SK-N-SH (cell line): ENCODE measurements around the gene PLD4. TPM values are rescaled to one million over a fixed set of nuclear protein-coding genes. Genes with fewer than 3 reads are reported as not detected.

Source experiments
- CTCF ChIA-PET: fragments of 300-600, 350-600 bp; formaldehyde crosslinking; extraction: SDS; loops from one replicate; lab custom pipeline; 2021; lab: Yijun Ruan, JAX
- POLR2A ChIA-PET: fragments of 350-600 bp; sonication (Branson Sonifier 250); formaldehyde crosslinking; extraction: SDS; loops from one replicate; lab custom pipeline; 2020; ENCODE audit warnings: antibody characterized with exemption, inconsistent platforms; lab: Yijun Ruan, JAX
- DNase-seq: peaks from one replicate; pipeline ENCODE4 v3.0.0; 2012
- H2AFZ ChIP-seq: fragments of 200-600 bp; sonication (generic); 2 replicates; pipeline ENCODE4 v1.8.1; 2016; ENCODE audit warnings: antibody characterized with exemption, mild to moderate bottlenecking, low read depth
- H3F3A ChIP-seq: fragments of 200-600 bp; sonication (generic); replicated peaks from 2 replicates; pipeline ENCODE3; 2016; ENCODE audit warnings: antibody characterized with exemption, mild to moderate bottlenecking; ENCODE audit not compliant: insufficient read depth
- H3K27ac ChIP-seq, 2 experiments: fragments of 200-500 bp in 1 of 2; fragments of 200-600 bp in 1 of 2; sonication (Bioruptor generic) in 1 of 2; sonication (generic), shearing (Covaris generic) in 1 of 2; 2 replicates each; pipeline versions ENCODE4 v1.5.1 to v1.6.1; 2014 to 2016; ENCODE audit warnings: low read depth in 2 of 2, inconsistent platforms in 1 of 2, low read length in 1 of 2, mild to moderate bottlenecking in 1 of 2, mixed read lengths in 1 of 2
- H3K27me3 ChIP-seq: fragments of 200-600 bp; sonication (generic), shearing (Covaris generic); 2 replicates; pipeline ENCODE4 v1.6.1; 2016; ENCODE audit warnings: mixed run types; ENCODE audit not compliant: insufficient read depth
- H3K36me3 ChIP-seq, 2 experiments: fragments of 200-500 bp in 1 of 2; fragments of 200-600 bp in 1 of 2; sonication (Bioruptor generic) in 1 of 2; sonication (generic) in 1 of 2; replicated peaks in 1 of 2; 2 replicates each; pipeline versions ENCODE3 to v1.5.1; 2014 to 2016; ENCODE audit warnings: low read length in 1 of 2, mild to moderate bottlenecking in 1 of 2; ENCODE audit not compliant: insufficient read depth in 2 of 2, control insufficient read depth in 1 of 2
- H3K4me1 ChIP-seq, 2 experiments: fragments of 200-500 bp in 1 of 2; fragments of 200-600 bp in 1 of 2; sonication (Bioruptor generic) in 1 of 2; sonication (generic), shearing (Covaris generic) in 1 of 2; 2 replicates each; pipeline versions ENCODE4 v1.5.1 to v1.6.1; 2014 to 2016; ENCODE audit warnings: low read depth in 1 of 2, low read length in 1 of 2, mixed run types in 1 of 2; ENCODE audit not compliant: insufficient read depth in 2 of 2, control insufficient read depth in 1 of 2
- H3K4me2 ChIP-seq: fragments of 200-600 bp; sonication (generic), shearing (Covaris generic); 2 replicates; pipeline ENCODE4 v1.6.1; 2017; ENCODE audit warnings: mixed run types
- H3K4me3 ChIP-seq, 2 experiments: fragments of 200-500 bp in 1 of 2; fragments of 200-600 bp in 1 of 2; sonication (Bioruptor generic) in 1 of 2; sonication (generic), shearing (Covaris generic) in 1 of 2; 2 replicates each; pipeline versions ENCODE4 v1.5.1 to v1.8.1; 2014 to 2016; ENCODE audit warnings: low read depth in 2 of 2, inconsistent platforms in 1 of 2, low read length in 1 of 2, mild to moderate bottlenecking in 1 of 2, mixed read lengths in 1 of 2, moderate library complexity in 1 of 2
- H3K79me2 ChIP-seq: fragments of 200-600 bp; sonication (generic); 2 replicates; pipeline ENCODE4 v1.8.1; 2017; ENCODE audit warnings: mild to moderate bottlenecking; ENCODE audit not compliant: insufficient read depth
- H3K9ac ChIP-seq: fragments of 200-600 bp; sonication (generic); 2 replicates; pipeline ENCODE4 v1.6.1; 2017; ENCODE audit warnings: mixed run types
- H3K9me2 ChIP-seq: fragments of 200-600 bp; sonication (generic); 2 replicates; pipeline ENCODE4 v1.6.1; 2017; ENCODE audit warnings: mixed run types
- H3K9me3 ChIP-seq: fragments of 200-600 bp; sonication (generic); 2 replicates; pipeline ENCODE4 v1.6.1; 2017; ENCODE audit warnings: mixed run types, mild to moderate bottlenecking, moderate library complexity
- H4K20me1 ChIP-seq: fragments of 200-600 bp; sonication (generic); 2 replicates; pipeline ENCODE4 v1.6.1; 2017; ENCODE audit warnings: mild to moderate bottlenecking, mixed run types; ENCODE audit not compliant: insufficient read depth
- ELF1 ChIP-seq: IDR thresholded peaks from 2 replicates; pipeline ENCODE4 v1.4.0; 2012
- EP300 ChIP-seq, 2 experiments: IDR thresholded peaks; 2 replicates each; pipeline versions ENCODE4 v1.4.0 to v1.6.1; 2012; ENCODE audit warnings: borderline replicate concordance in 1 of 2, low read depth in 1 of 2, low read length in 1 of 2
- FOSL2 ChIP-seq: IDR thresholded peaks from 2 replicates; pipeline ENCODE4 v1.4.0; 2012; ENCODE audit warnings: low read depth, mild to moderate bottlenecking, moderate library complexity, borderline replicate concordance
- FOXJ3 ChIP-seq: sonication (generic); formaldehyde crosslinking; IDR thresholded peaks from 2 replicates; pipeline ENCODE4 v1.5.1; 2020; ENCODE audit warnings: mild to moderate bottlenecking, missing genetic modification reagents
- FOXM1 ChIP-seq: IDR thresholded peaks from 2 replicates; pipeline ENCODE4 v1.4.0; 2012; ENCODE audit warnings: low read depth, mild to moderate bottlenecking
- GABPA ChIP-seq: IDR thresholded peaks from 2 replicates; pipeline ENCODE4 v1.4.0; 2012; ENCODE audit warnings: low read depth, mild to moderate bottlenecking
- GATA2 ChIP-seq: sonication (generic); formaldehyde crosslinking; IDR thresholded peaks from 2 replicates; pipeline ENCODE4 v1.5.0; 2020; ENCODE audit warnings: mild to moderate bottlenecking, missing genetic modification reagents
- JUND ChIP-seq: IDR thresholded peaks from 2 replicates; pipeline ENCODE4 v1.4.0; 2012
- MXI1 ChIP-seq: IDR thresholded peaks from 2 replicates; pipeline ENCODE4 v1.6.1; 2012; ENCODE audit warnings: mild to moderate bottlenecking, low read depth, low read length, improper control_type of control experiment
- RAD21 ChIP-seq: IDR thresholded peaks from 2 replicates; pipeline ENCODE4 v1.6.1; 2012; ENCODE audit warnings: mild to moderate bottlenecking, low read length
- SIN3A ChIP-seq: IDR thresholded peaks from 2 replicates; pipeline ENCODE4 v1.6.1; 2012; ENCODE audit warnings: low read depth, mild to moderate bottlenecking, low read length, moderate library complexity, borderline replicate concordance
- SMC3 ChIP-seq: IDR thresholded peaks from 2 replicates; pipeline ENCODE4 v1.6.1; 2012; ENCODE audit warnings: low read depth, low read length, improper control_type of control experiment
- TAF1 ChIP-seq: IDR thresholded peaks from 2 replicates; pipeline ENCODE4 v1.6.1; 2012; ENCODE audit warnings: low read depth, mild to moderate bottlenecking, low read length, moderate library complexity, borderline replicate concordance
- YY1 ChIP-seq: IDR thresholded peaks from 2 replicates; pipeline ENCODE4 v1.4.0; 2012; ENCODE audit warnings: low read depth, mild to moderate bottlenecking
- WGBS: methylation state at CpG from one replicate; pipeline ENCODE4 v1.1.6; 2017; ENCODE audit warnings: low lambda C conversion rate; 5-methylcytosine and 5-hydroxymethylcytosine counted together
- polyA plus RNA-seq, 3 experiments: library from polyadenylated mRNA; depleted of rRNA; stranded (reverse); fragments of >200 nt; gene quantifications; 2 replicates each; pipeline ENCODE4 v1.2.3, GENCODE V29; 2012
- TF ChIP-seq, protein P1 (sequence below): fragments of 200-600 bp; sonication (generic); IDR thresholded peaks from 2 replicates; pipeline ENCODE4 v1.6.1; 2017; ENCODE audit warnings: antibody characterized with exemption, mild to moderate bottlenecking, moderate library complexity
- TF ChIP-seq, protein P2 (sequence below): fragments of 150-350 bp; IDR thresholded peaks from 2 replicates; pipeline ENCODE4 v1.6.1; 2017; ENCODE audit warnings: antibody characterized with exemption, low read length, low read depth, borderline replicate concordance
- TF ChIP-seq, protein P3 (sequence below): IDR thresholded peaks from 2 replicates; pipeline ENCODE4 v1.4.0; 2012; ENCODE audit warnings: low read depth, borderline replicate concordance
- TF ChIP-seq, protein P4 (sequence below): IDR thresholded peaks from 2 replicates; pipeline ENCODE4 v1.4.0; 2012; ENCODE audit warnings: low read depth

Gene PLD4
- polyA plus RNA-seq, 1 of the 3 experiments (the other 2 are of a cell fraction), result 0.02 TPM

DNA sequence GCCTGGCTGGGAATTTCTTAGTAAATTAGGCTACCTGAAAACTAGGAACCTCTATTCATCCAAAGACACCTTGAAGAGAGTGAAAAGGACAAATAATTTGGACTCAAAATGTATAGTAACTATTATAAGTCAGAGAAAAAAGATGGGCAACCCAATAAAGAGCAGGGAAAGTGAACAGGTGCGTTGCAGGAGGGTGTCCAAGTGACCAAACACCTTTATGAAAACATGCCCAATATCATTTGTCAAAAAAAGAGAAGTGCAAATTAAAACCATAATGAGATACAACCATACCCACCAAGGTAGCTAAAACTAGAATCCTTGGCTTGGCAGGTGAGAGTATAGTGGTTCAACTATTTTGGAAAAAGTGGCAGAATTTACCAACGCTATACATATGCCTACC, 24.9 kb upstream of the PLD4 start:
- Histone ChIP-seq H3K9me3 (no peaks in the 10 kb centered on the region), H3K9ac (no peak overlapping the region), H2AFZ (no peak overlapping the region), H3K27me3 (peaks cover 10% of the 10 kb centered on the region; the same call in 1 of the 2 replicates), H3K4me2 (no peak overlapping the region), H3K4me1 (peaks cover 0 to 6% of the 10 kb centered on the region in 2 experiments; a peak in 1 of 4 replicates), H4K20me1 (no peaks in the 10 kb centered on the region), H3K27ac (no peak overlapping the region), H3K4me3 (no peak overlapping the region), H3K79me2 (no peaks in the 10 kb centered on the region), H3K9me2 (no peaks in the 10 kb centered on the region), H3F3A (no peaks in the 10 kb centered on the region), H3K36me3 (no peaks in the 10 kb centered on the region)
- ChIA-PET POLR2A (no interaction called here), CTCF (interaction anchor here (1.0 kb wide), 1 partner anchor 29 kb away, joined by 3 read pairs; no protein-coding TSS in a partner anchor)
- DNase-seq, result no peak
- 18% methylated on average over 2 of the region's 2 CpGs for WGBS
- TF ChIP-seq GABPA, result no peak
- no peak for TF ChIP-seq SIN3A
- no peak for TF ChIP-seq GATA2 (CRISPR knock-in tag)
- TF ChIP-seq FOXJ3 (CRISPR knock-in tag), result no peak
- no peak for TF ChIP-seq YY1
- no peak for TF ChIP-seq EP300 (IDR thresholded peaks at IDR 0.05; ENCODE audit: borderline replicate concordance in 1 of 2, low read depth in 1 of 2, low read length in 1 of 2)
- TF ChIP-seq, protein P1, sequence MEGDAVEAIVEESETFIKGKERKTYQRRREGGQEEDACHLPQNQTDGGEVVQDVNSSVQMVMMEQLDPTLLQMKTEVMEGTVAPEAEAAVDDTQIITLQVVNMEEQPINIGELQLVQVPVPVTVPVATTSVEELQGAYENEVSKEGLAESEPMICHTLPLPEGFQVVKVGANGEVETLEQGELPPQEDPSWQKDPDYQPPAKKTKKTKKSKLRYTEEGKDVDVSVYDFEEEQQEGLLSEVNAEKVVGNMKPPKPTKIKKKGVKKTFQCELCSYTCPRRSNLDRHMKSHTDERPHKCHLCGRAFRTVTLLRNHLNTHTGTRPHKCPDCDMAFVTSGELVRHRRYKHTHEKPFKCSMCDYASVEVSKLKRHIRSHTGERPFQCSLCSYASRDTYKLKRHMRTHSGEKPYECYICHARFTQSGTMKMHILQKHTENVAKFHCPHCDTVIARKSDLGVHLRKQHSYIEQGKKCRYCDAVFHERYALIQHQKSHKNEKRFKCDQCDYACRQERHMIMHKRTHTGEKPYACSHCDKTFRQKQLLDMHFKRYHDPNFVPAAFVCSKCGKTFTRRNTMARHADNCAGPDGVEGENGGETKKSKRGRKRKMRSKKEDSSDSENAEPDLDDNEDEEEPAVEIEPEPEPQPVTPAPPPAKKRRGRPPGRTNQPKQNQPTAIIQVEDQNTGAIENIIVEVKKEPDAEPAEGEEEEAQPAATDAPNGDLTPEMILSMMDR, result no peak
- no peak for TF ChIP-seq TAF1
- TF ChIP-seq, protein P2, sequence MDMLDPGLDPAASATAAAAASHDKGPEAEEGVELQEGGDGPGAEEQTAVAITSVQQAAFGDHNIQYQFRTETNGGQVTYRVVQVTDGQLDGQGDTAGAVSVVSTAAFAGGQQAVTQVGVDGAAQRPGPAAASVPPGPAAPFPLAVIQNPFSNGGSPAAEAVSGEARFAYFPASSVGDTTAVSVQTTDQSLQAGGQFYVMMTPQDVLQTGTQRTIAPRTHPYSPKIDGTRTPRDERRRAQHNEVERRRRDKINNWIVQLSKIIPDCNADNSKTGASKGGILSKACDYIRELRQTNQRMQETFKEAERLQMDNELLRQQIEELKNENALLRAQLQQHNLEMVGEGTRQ, result no peak
- TF ChIP-seq MXI1, result no peak
- no peak for TF ChIP-seq SMC3
- no peak for TF ChIP-seq FOSL2
- no peak for TF ChIP-seq ELF1
- no peak for TF ChIP-seq RAD21
- TF ChIP-seq, protein P3, sequence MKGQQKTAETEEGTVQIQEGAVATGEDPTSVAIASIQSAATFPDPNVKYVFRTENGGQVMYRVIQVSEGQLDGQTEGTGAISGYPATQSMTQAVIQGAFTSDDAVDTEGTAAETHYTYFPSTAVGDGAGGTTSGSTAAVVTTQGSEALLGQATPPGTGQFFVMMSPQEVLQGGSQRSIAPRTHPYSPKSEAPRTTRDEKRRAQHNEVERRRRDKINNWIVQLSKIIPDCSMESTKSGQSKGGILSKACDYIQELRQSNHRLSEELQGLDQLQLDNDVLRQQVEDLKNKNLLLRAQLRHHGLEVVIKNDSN, result no peak
- TF ChIP-seq FOXM1, result no peak
- TF ChIP-seq JUND, result no peak
- TF ChIP-seq, protein P4, sequence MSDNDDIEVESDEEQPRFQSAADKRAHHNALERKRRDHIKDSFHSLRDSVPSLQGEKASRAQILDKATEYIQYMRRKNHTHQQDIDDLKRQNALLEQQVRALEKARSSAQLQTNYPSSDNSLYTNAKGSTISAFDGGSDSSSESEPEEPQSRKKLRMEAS, result no peak
- TF ChIP-seq, all 33 proteins: peak for 0
